ENCODE data around the gene ATP11A. TPM values are rescaled to one million over a fixed set of nuclear protein-coding genes. Genes with fewer than 3 reads are reported as not detected.

The ATP11A gene
- total RNA-seq, 4 donors from 2014 or later = 18.6 to 30.3 (median 26.8) TPM

GRCh38 chr13:112892426-112893206, 202.8 kb downstream of the ATP11A start:
- no peak for TF ChIP-seq CTCF (IDR thresholded peaks at IDR 0.05; ENCODE audit: low read depth)

GRCh38 chr13:112893207-112893569, 203.3 kb downstream of the ATP11A start:
- TF ChIP-seq CTCF (IDR thresholded peaks at IDR 0.05; ENCODE audit: low read depth) = no peak

- TF ChIP-seq CTCF (IDR thresholded peaks at IDR 0.05; ENCODE audit: low read depth) = no peak
Observed at GRCh38 chr13:112893570-112894422, 204.0 kb downstream of the ATP11A start.

- no peak for TF ChIP-seq CTCF (IDR thresholded peaks at IDR 0.05; ENCODE audit: low read depth)
Observed at GRCh38 chr13:112894423-112894672, 204.5 kb downstream of the ATP11A start.

GRCh38 chr13:112894673-112895481, 205.0 kb downstream of the ATP11A start:
- no peak for TF ChIP-seq CTCF (IDR thresholded peaks at IDR 0.05; ENCODE audit: low read depth)

- TF ChIP-seq CTCF (IDR thresholded peaks at IDR 0.05; ENCODE audit: low read depth) = no peak
Observed at GRCh38 chr13:112895521-112896465, 206.0 kb downstream of the ATP11A start.
